IMR-90 (cell line): ENCODE data around the gene MLH1. TPM values are rescaled to one million over a fixed set of nuclear protein-coding genes. Genes with fewer than 3 reads are reported as not detected.

ENCODE experiments used
- ATAC-seq: fragments of 200-7000 bp; cut with Tn5 transposase; 2 replicates; pipeline ENCODE4 v1.9.1; 2020; ENCODE audit warnings: low read depth, mild to moderate bottlenecking, moderate library complexity
- BruUV-seq: library from RNA; stranded (reverse); fragments of 400-500 nt; replicated peaks from 2 replicates; lab custom pipeline; 2021; lab: Mats Ljungman, UMichigan
- CTCF ChIA-PET: fragments of 300-600 bp; formaldehyde crosslinking; extraction: SDS; loops from one replicate; lab custom pipeline; 2021; ENCODE audit warnings: antibody characterized with exemption; lab: Yijun Ruan, JAX
- POLR2A ChIA-PET: fragments of 300-600 bp; sonication (Branson Sonifier 250); formaldehyde crosslinking; loops from one replicate; lab custom pipeline; 2022; ENCODE audit warnings: antibody characterized with exemption; ENCODE audit not compliant: unreplicated experiment; lab: Charles Lee
- DNase-seq: peaks from one replicate; pipeline ENCODE4 v3.0.0; 2013
- H2AFZ ChIP-seq: replicated peaks from 2 replicates; pipeline ENCODE3; 2013; ENCODE audit warnings: low read length, mild to moderate bottlenecking; ENCODE audit not compliant: poor library complexity
- H2AK5ac ChIP-seq: 2 replicates; pipeline ENCODE4 v1.6.1; 2013; ENCODE audit warnings: low read depth, low read length, inconsistent platforms
- H2AK9ac ChIP-seq: replicated peaks from 2 replicates; pipeline ENCODE3; 2013; ENCODE audit warnings: mild to moderate bottlenecking, low read depth, low read length, moderate library complexity; ENCODE audit not compliant: poor library complexity
- H2BK120ac ChIP-seq: 2 replicates; pipeline ENCODE4 v1.6.1; 2013; ENCODE audit warnings: low read depth, low read length, inconsistent platforms
- H2BK15ac ChIP-seq: 3 replicates; pipeline ENCODE4 v1.6.1; 2013; ENCODE audit warnings: low read depth, low read length, inconsistent platforms
- H2BK20ac ChIP-seq: 2 replicates; pipeline ENCODE4 v1.6.1; 2013; ENCODE audit warnings: low read depth, mild to moderate bottlenecking, inconsistent platforms, low read length, moderate library complexity
- H2BK5ac ChIP-seq: 2 replicates; pipeline ENCODE4 v1.6.1; 2013; ENCODE audit warnings: mild to moderate bottlenecking, low read depth, low read length, inconsistent platforms; ENCODE audit not compliant: poor library complexity, severe bottlenecking
- H3K14ac ChIP-seq: replicated peaks from 2 replicates; pipeline ENCODE4 v1.6.1; 2013; ENCODE audit warnings: low read depth, low read length, inconsistent platforms
- H3K18ac ChIP-seq: 2 replicates; pipeline ENCODE4 v1.6.1; 2013; ENCODE audit warnings: low read depth, low read length, control low read depth
- H3K23ac ChIP-seq: 2 replicates; pipeline ENCODE4 v1.6.1; 2013; ENCODE audit warnings: low read depth, low read length, inconsistent platforms
- H3K27ac ChIP-seq: 2 replicates; pipeline ENCODE4 v1.5.1; 2013; ENCODE audit warnings: mild to moderate bottlenecking, control low read depth, low read length; ENCODE audit not compliant: insufficient read depth
- H3K27me3 ChIP-seq: 2 replicates; pipeline ENCODE4 v1.6.1; 2013; ENCODE audit warnings: low read length; ENCODE audit not compliant: control insufficient read depth, insufficient read depth
- H3K36me3 ChIP-seq: 2 replicates; pipeline ENCODE4 v1.6.1; 2013; ENCODE audit warnings: low read length, mixed read lengths; ENCODE audit not compliant: control insufficient read depth, insufficient read depth
- H3K4ac ChIP-seq: 2 replicates; pipeline ENCODE4 v1.6.1; 2013; ENCODE audit warnings: low read depth, low read length, inconsistent platforms
- H3K4me1 ChIP-seq: 2 replicates; pipeline ENCODE4 v1.6.1; 2013; ENCODE audit warnings: low read length, mixed read lengths; ENCODE audit not compliant: control insufficient read depth, insufficient read depth
- H3K4me2 ChIP-seq: 2 replicates; pipeline ENCODE4 v1.6.1; 2013; ENCODE audit warnings: low read depth, mild to moderate bottlenecking, control low read depth, low read length, moderate library complexity
- H3K4me3 ChIP-seq: 2 replicates; pipeline ENCODE4 v1.5.1; 2013; ENCODE audit warnings: low read depth, mild to moderate bottlenecking, control low read depth, low read length, moderate library complexity; ENCODE audit not compliant: insufficient read depth
- H3K56ac ChIP-seq: 2 replicates; pipeline ENCODE4 v1.6.1; 2013; ENCODE audit warnings: low read length, inconsistent platforms; ENCODE audit not compliant: insufficient read depth; ENCODE audit errors: extremely low read depth
- H3K79me1 ChIP-seq, 2 experiments: 2 replicates each; pipeline ENCODE4 v1.6.1; 2013; ENCODE audit warnings: low read length in 2 of 2, inconsistent platforms in 1 of 2, low read depth in 1 of 2
- H3K9ac ChIP-seq: 2 replicates; pipeline ENCODE4 v1.6.1; 2013; ENCODE audit warnings: low read depth, low read length, control low read depth
- H3K9me1 ChIP-seq: 2 replicates; pipeline ENCODE4 v1.6.1; 2013; ENCODE audit warnings: low read length, inconsistent platforms; ENCODE audit not compliant: insufficient read depth
- H3K9me3 ChIP-seq: 2 replicates; pipeline ENCODE4 v1.6.1; 2013; ENCODE audit warnings: low read length; ENCODE audit not compliant: control insufficient read depth, insufficient read depth
- H4K20me1 ChIP-seq: 2 replicates; pipeline ENCODE4 v1.6.1; 2013; ENCODE audit warnings: low read length, inconsistent platforms; ENCODE audit not compliant: insufficient read depth
- H4K5ac ChIP-seq: 2 replicates; pipeline ENCODE4 v1.6.1; 2013; ENCODE audit warnings: mild to moderate bottlenecking, low read depth, low read length, control low read depth
- H4K8ac ChIP-seq, 2 experiments: 2 replicates each; pipeline ENCODE4 v1.6.1; 2013; ENCODE audit warnings: low read depth in 2 of 2, low read length in 2 of 2, control low read depth in 1 of 2, inconsistent platforms in 1 of 2
- H4K91ac ChIP-seq: 2 replicates; pipeline ENCODE4 v1.6.1; 2013; ENCODE audit warnings: low read depth, low read length, inconsistent platforms; ENCODE audit not compliant: insufficient read depth
- FOS ChIP-seq: fragments of 150-350 bp; IDR thresholded peaks from 2 replicates; pipeline ENCODE4 v1.6.1; 2016; ENCODE audit warnings: low read depth, low read length
- WGBS, 2 experiments: methylation state at CpG; one replicate each; pipeline versions ENCODE4 v1.1.5 to v1.1.7; 2013; ENCODE audit warnings: missing lambda C conversion rate in 2 of 2; ENCODE audit not compliant: insufficient read length in 1 of 2; ENCODE audit errors: extremely low coverage in 2 of 2; 5-methylcytosine and 5-hydroxymethylcytosine counted together
- dilution Hi-C: fragments of 300-500 bp; cut with HindIII; formaldehyde crosslinking; loops from one replicate; pipeline ENCODE4 v1.14.3; 2018; ENCODE audit warnings: low sequenced_read_pairs; ENCODE audit not compliant: unreplicated experiment
- in situ Hi-C: fragments of 300-500 bp; cut with MboI; formaldehyde crosslinking; loops from 3 replicates; pipeline ENCODE4 v1.14.3; 2019; ENCODE audit warnings: low sequenced_read_pairs, inconsistent platforms, mixed read lengths
- intact Hi-C: fragments of 100-400 bp; cut with micrococcal nuclease; formaldehyde crosslinking; loops from 2 replicates; pipeline ENCODE4 v1.10.0; 2022
- polyA plus RNA-seq, 3 experiments: library from polyadenylated mRNA; depleted of rRNA; stranded (reverse); fragments of >200 nt; gene quantifications; 2 replicates each; pipeline ENCODE4 v1.2.3, GENCODE V29; 2012; ENCODE audit warnings: low replicate concordance in 1 of 3
- total RNA-seq: library from RNA; depleted of rRNA; stranded (reverse); fragments of >200 nt; gene quantifications from 2 replicates; pipeline ENCODE4 v1.2.3, GENCODE V29; 2012

The MLH1 gene
- total and polyA plus RNA-seq, 2 of the 4 experiments (the other 2 are of a cell fraction): 30.2 to 54.1 TPM

- H3K4me3 ChIP-seq: no peak overlapping the region
- no peak overlapping the region for H2BK120ac ChIP-seq
- peaks cover 13% of the 10 kb centered on the region for H3K4me1 ChIP-seq
- H3K9me1 ChIP-seq: peaks cover 8% of the 10 kb centered on the region
- H3K4me2 ChIP-seq: no peak overlapping the region
- peak overlapping the region; percentile 7; the same call in 1 of the 2 replicates for H2AK5ac ChIP-seq
- H3K79me1 ChIP-seq: peaks cover 19 to 31% of the 10 kb centered on the region in 2 experiments
- no peak overlapping the region for H3K23ac ChIP-seq
- no peak overlapping the region for H4K8ac ChIP-seq
- dilution Hi-C loops (no loop called here), intact Hi-C loops (no loop called here), in situ Hi-C loops (no loop called here)
- no peak overlapping the region for H2AK9ac ChIP-seq
- DNase-seq (no peak), ATAC-seq (no peak)
- POLR2A ChIA-PET: no interaction called here
- BruUV-seq: TSS peak; percentile 84
- H2BK15ac ChIP-seq: no peak overlapping the region
- no peak overlapping the region for H2BK20ac ChIP-seq
- WGBS, 2 experiments: no CpG with 5 or more reads among the region's 2 CpGs
- no peak overlapping the region for H3K18ac ChIP-seq
- no peak overlapping the region for H3K27ac ChIP-seq
- no peak overlapping the region for H2AFZ ChIP-seq
- no peak overlapping the region for H3K9ac ChIP-seq
- TF ChIP-seq FOS: no peak
- H4K5ac ChIP-seq: no peak overlapping the region
- no peak overlapping the region for H3K4ac ChIP-seq
- H3K9me3 ChIP-seq: no peaks in the 10 kb centered on the region
- no peak overlapping the region for H2BK5ac ChIP-seq
- H3K36me3 ChIP-seq: peaks cover 44% of the 10 kb centered on the region
- H4K20me1 ChIP-seq: no peaks in the 10 kb centered on the region; the same call in 1 of the 2 replicates
- H4K91ac ChIP-seq: no peak overlapping the region
- 0 out of 2 replicates have a peak overlapping the region, but pooled peaks have one; percentile 10 for H3K14ac ChIP-seq
- H3K56ac ChIP-seq: no peak overlapping the region
- H3K27me3 ChIP-seq: no peaks in the 10 kb centered on the region
- CTCF ChIA-PET: no interaction called here
Measured at GRCh38 chr3:37053753-37054152, 60.4 kb downstream of the MLH1 start.
